ENCODE data around the gene NBPF3.
A peak's percentile ranks its signal among the peaks of the same experiment; 100 is the strongest.
"Not testable (repeated sequence)": the region's sequence is repeated elsewhere in the genome, so short reads cannot be mapped to it uniquely, and the experiment has no call there.

Gene NBPF3, protein sequence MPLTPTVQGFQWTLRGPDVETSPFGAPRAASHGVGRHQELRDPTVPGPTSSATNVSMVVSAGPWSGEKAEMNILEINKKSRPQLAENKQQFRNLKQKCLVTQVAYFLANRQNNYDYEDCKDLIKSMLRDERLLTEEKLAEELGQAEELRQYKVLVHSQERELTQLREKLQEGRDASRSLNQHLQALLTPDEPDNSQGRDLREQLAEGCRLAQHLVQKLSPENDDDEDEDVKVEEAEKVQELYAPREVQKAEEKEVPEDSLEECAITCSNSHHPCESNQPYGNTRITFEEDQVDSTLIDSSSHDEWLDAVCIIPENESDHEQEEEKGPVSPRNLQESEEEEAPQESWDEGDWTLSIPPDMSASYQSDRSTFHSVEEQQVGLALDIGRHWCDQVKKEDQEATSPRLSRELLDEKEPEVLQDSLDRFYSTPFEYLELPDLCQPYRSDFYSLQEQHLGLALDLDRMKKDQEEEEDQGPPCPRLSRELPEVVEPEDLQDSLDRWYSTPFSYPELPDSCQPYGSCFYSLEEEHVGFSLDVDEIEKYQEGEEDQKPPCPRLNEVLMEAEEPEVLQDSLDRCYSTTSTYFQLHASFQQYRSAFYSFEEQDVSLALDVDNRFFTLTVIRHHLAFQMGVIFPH

DNA sequence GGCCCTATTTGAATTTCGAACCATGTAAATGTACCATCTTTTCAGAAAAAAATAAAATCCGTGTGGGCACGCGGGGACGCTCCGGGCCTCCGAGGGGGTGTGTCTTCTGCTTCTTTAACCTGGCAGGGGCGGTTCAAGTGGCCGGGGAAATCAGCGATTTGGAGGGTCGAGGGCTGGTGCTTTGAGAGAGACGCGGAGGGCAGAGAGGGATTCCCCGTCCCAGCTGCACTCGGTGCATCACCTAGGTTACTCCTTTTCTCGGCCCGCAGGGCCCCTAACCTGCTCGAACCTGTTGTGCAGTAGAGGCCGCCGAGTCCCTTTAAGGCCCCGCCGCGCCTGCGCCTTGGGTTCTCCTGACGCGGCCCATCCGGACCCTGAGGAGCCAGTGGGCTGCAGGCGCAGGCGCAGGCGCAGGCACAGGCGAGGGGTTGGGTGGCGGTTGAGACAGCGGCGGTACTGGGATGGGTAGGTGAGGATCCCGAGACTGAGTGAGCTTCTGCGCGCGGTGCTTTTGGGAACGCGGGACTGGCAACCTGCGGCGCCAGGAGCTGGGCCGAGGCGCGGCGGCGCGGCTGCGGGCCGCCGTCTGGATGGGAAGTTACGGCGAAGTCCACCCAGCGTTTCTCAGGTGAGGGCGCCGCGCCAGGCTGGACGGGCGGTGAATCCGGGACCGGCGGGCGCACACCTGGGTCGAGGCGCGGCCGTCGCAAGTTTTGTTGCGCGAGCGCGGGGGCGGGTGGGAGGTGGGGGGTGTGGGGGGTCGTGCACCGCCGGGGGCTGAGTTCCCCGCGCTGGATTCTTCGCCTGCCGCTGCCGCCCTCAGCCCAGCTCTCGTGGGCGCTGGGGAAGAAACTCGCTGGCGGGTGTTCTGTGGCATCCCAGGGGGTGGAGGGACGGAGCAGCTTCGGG, at the start of gene NBPF3:
TSS of gene NBPF3 (plus strand) at position 417 of the 909 bp plus-strand sequence. CDS start 4,950 bp downstream, outside the sequence.
- DNase-seq: peak; percentile 89

DNA sequence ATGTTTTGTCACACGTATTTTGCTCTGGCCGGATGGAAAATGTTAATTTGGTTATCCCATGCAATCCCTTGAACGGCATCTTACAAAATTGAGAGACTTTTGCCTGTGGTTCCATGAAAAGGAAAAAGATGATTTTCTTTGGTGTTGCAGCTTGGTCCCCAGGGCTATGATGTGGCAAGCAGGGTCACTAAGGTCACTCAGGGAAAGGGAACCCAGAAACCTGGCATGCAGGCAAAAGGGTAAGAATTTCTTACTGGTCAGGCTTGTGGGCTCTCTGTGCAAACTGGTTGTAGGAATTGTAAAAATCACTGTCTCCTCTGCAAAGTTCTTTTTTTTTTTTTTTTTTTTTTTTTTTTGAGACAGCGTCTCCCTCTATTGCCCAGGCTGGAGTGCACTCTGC, 48.4 kb upstream of the NBPF3 start:
- DNase-seq: no peak

DNA sequence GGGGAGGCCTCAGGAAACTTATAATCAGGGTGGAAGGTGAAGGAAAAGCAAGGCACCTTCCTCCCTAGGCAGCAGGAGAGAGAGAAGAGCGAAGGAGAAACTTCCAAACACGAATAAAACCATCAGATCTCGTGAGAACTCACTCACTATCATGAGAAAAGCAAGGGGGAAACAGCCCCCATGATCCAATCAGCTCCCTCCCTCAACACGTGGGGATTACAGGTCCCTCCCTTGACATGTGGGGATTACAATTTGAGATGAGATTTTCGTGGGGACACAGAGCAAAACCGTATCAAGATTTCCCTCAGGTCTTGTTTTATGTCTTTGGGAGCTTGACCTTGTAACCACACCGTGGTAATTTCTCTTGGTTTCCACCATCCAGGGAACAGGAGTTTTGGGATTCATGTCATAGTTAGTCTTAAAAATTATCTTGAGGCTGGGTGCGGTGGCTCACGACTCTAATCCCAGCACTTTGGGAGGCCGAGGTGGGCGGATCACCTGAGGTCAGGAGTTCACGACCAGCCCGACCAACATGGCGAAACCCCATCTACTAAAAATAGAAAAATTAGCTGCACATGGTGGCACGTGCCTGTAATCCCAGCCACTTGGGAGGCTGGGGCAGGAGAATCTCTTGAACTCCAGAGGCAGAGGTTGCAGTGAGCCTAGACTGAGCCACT, 47.2 kb upstream of the NBPF3 start:
- no peak for DNase-seq

DNA sequence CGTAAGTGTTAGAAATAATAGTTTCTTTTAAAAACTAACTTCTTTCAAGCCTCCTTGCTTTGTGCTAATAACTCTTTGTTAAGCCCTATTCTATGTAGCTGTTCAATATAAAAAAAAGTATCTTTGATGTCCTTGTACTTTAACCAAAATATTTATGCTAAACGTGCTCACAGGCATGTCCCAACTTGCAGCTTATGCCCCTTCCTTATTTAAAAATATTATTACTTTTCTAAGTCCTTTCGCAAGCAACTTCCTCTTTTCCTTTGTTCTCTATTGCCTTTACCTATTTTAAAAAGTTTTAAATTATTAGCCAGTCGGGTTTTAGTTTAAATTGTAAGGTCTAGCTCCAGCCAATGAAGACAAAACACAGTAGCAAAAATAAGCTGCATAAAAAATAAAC, 43.4 kb upstream of the NBPF3 start:
- DNase-seq: no peak

DNA sequence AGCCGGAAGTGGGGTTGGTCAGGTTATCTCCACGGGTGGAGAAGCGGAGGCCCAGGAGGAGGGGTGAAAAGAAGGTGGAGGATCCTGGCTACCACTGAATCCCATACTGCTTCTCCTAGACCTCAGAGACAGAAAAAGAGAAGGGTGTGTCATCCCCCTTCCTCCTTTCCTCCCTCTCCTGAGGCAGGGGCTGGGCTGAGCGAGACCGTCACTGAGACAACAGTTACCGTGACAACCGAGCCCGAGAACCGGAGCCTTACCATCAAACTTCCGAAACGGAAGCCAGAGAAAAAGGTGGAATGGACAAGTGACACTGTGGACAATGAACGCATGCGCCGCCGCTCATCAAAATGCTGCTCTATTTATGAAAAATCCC, 42.1 kb upstream of the NBPF3 start:
- peak; percentile 39 for DNase-seq

DNA sequence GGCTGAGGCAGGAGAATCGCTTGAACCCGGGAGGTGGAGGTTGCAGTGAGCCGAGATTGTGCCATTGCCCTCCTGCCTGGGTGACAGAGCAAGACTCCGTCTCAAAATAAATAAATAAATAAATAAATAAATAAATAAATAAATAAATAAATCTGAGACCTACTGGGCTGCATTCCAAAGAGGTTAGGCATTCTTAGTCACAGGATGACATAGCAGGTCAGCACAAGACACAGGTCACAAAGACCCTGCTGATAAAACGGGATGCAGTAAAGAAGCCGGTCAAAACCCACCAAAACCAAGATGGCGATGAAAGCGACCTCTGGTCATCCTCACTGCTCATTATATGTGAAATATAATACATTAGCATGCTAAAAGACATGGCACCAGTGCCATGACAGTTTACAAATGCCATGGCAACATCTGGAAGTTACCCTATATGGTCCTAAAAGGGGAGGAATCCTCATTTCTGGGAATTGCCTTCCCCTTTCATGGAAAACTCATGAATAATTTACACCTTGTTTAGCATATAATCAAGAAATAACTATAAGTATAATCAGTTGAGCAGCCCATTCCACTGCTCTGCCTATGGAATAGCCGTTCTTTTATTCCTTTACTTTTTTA, 38.1 kb upstream of the NBPF3 start:
- not testable (repeated sequence) for DNase-seq

DNA sequence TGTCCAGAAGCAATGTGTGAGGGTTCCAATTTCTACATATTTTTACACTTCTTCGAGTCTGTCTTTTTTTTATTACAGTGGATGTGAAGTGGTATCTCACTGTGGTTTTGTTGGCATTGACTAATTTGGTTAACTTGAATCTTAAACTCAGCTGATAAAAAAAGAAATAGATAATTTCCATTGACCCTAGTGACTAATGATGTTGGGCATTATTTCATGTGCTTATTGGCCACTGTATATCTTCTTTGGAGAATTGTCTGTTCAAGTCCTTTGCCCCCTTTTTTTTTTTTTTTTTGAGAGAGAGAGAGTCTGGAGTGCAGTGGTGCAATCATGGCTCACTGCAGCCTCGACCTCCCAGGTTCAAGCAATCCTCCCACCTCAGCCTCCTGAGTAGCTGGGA, 33.3 kb upstream of the NBPF3 start:
- DNase-seq: no peak

DNA sequence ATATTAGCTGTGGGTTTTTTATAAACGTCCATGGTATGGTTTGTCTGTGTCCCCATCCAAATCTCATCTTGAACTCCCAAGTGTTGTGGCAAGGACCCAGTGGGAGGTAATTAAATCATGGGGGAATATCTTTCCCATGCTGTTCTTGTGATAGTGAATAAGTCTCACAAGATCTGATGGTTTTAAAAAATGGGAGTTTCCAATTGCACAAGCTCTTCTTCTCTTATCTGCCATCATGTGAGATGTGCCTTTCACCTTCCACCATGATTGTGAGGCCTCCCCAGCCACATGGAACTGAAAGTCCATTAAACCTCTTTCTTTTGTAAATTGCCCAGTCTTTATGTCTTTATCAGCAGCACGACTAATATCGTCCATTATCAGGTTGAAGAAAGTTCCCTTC, 30.0 kb upstream of the NBPF3 start:
- not testable (repeated sequence) for DNase-seq

DNA sequence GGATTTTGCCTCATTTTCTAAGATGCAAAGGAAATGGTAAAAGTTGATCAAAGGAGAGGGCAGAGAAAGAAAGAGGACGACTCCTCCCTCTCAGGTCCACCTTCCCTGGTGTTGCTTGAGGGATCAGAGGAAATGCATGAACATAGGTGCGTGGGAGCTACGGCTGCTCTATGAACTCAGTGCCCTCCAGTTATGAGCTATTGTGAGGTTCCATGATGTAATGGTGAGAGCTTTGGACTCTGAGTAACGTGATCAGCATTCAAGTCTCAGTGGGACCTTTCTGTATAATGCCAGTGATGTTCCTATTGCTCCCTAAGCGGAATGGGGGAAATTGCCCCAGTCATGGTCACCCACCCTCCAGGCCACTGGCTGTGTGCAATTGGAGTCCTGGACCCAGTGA, 25.9 kb upstream of the NBPF3 start:
- DNase-seq: no peak

DNA sequence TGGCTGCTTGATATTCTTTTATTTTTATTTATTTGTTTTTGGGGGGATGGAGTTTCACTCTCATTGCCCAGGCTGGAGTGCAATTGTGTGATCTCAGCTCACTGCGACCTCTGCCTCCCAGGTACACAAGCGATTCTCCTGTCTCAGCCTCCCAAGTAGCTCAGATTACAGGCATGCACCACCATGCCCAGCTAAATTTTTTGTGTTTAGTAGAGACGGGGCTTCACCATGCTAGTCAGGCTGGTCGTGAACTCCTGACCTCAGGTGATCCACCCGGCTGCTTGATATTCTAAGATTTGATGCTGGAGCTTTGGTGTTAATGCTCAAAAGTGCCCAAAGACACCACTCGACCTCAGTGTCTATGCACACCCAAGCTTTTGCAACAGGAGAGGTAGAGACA, 19.6 kb upstream of the NBPF3 start:
- DNase-seq: not testable (repeated sequence)

DNA sequence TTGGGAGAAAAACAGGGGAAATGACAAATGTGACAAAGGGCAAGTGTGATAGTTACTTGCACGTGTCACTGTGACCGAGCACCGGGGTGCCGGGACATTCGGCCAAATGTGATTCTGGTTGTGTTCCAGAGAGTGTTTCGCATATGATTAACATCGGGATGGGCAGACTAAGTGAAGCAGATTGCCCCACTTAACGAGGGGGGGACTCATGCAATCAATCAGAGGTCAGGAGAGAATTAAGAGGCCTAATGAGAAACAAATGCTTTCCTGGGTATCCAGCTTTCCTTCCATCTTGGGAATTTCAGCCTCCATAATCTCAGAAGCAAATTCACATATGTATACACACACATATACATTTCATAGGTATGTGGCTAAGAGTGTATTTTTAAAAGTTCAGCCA, 18.6 kb upstream of the NBPF3 start:
- DNase-seq: not testable (repeated sequence)

DNA sequence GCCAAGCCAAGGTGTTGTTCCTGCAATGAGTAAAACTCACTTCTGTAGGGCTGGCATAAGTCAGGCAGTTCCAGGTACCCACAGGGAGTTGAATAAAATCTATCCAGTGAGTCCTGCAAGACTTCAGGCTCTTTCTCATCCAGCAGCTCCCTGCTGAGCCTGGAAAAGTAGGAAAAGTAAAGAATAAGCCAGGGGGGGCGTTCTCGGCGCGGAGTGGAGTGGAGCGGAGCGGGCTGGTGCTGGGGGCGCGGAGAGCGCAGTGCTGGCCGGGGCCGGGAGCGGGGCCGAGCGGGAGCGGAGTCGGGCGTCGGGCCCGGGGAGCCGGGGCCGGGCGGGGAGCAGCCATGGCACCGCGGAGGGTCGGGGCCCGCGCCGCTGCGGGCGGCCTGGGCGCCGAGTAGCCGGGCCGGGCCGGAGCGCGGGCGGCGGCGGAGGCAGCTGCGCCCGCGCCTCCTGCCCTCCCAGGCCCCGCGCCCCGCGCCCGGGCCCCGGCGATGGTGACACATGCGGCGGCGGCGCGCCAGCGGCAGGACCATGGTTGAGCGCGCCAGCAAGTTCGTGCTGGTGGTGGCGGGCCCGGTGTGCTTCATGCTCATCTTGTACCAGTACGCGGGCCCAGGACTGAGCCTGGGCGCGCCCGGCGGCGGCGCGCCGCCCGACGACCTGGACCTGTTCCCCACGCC, 12.0 kb upstream of the NBPF3 start:
- not testable (repeated sequence) for DNase-seq

DNA sequence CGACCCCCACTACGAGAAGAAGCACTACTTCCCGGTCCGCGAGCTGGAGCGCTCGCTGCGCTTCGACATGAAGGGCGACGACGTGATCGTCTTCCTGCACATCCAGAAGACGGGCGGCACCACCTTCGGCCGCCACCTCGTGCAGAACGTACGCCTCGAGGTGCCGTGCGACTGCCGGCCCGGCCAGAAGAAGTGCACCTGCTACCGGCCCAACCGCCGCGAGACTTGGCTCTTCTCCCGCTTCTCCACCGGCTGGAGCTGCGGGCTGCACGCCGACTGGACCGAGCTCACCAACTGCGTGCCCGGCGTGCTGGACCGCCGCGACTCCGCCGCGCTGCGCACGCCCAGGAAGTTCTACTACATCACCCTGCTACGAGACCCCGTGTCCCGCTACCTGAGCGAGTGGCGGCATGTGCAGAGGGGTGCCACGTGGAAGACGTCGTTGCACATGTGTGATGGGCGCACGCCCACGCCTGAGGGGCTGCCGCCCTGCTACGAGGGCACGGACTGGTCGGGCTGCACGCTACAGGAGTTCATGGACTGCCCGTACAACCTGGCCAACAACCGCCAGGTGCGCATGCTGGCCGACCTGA, 11.4 kb upstream of the NBPF3 start:
- DNase-seq: not testable (repeated sequence)

DNA sequence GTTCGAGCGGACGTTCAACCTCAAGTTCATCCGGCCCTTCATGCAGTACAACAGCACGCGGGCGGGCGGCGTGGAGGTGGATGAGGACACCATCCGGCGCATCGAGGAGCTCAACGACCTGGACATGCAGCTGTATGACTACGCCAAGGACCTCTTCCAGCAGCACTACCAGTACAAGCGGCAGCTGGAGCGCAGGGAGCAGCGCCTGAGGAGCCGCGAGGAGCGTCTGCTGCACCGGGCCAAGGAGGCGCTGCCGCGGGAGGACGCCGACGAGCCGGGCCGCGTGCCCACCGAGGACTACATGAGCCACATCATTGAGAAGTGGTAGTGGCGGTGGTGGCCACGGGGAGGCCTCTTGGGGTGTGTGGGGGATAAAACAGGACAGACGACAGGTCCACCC, 10.7 kb upstream of the NBPF3 start:
- not testable (repeated sequence) for DNase-seq

DNA sequence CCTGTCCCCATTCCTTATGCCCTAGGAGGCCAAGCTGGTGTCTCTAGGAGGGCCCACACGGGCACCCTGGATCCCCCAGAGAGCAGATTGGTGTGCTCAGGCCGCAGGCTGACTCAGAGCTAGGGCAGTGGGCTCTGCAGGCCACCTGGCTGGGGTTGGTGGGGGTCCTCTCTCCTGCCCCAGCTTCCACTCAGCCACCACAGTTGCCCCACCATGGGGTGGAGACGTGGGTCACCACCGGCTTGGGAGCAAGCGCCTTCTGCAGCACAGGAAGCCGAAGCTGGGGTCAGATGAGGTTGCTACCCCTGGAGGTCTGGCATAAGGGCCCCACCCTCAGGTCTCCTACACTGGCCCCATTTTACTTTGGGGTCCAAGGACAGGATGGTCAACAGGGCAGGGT, 9.1 kb upstream of the NBPF3 start:
- DNase-seq: not testable (repeated sequence)

DNA sequence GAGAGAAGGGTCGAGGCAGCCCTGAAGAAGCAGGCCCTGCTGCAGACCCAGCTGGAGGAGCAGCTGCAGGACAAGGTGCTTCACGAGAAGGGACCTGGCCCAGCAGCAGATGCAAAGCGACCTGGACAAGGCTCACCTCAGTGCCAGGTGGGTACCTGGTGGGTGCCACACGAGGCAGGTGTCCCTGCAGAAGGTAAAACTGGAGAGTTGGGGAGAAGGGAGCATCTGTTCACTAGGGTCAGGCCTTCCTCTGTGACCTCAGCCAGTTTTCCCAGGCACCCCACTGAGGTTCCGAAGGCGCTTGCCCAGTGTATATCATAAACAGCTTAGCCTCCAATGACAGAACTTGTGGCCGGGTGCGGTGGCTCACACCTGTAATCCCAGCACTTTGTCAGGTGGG, 5.5 kb upstream of the NBPF3 start:
- no peak for DNase-seq

DNA sequence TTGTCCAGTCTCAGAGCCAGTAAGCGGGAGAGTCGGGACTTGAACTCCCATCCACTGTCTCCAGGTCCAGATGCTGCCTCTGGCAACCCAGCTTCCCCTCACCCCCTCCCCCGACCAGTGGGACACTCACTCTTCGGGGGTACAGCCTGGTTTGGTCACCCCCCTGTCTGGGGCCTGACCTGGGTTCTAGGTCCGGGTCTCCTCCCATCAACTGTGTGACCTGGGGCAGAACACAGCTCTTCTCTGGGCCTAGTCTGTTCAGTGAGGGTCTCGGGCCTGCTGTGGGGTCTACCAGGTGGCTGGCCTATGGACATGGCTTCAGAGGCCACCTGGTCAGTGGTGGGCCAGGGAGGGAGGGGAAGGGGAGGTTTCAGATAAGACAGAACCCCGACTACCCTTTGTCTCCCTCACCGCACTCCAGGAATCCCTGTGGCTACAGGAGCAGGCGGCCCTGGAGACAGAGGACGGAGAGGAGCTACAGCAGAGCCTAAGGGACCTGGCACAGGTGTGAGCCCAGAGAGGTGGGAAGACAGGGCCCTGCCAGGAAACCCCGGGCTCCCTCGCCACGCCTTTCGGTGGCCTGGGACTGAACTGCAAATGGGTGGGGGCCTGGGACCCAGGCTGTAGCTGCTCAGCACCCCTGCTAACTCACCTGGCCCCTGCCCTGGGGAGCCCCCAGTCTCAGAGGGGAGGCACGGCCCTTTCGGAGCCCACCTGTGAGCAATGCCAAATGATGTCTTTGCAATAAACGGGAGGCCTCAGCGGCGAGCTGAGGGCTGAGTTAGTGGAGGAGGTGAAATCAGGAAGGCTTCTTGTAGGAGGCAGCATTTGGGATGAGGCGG, 4.1 kb upstream of the NBPF3 start:
- no peak for DNase-seq

DNA sequence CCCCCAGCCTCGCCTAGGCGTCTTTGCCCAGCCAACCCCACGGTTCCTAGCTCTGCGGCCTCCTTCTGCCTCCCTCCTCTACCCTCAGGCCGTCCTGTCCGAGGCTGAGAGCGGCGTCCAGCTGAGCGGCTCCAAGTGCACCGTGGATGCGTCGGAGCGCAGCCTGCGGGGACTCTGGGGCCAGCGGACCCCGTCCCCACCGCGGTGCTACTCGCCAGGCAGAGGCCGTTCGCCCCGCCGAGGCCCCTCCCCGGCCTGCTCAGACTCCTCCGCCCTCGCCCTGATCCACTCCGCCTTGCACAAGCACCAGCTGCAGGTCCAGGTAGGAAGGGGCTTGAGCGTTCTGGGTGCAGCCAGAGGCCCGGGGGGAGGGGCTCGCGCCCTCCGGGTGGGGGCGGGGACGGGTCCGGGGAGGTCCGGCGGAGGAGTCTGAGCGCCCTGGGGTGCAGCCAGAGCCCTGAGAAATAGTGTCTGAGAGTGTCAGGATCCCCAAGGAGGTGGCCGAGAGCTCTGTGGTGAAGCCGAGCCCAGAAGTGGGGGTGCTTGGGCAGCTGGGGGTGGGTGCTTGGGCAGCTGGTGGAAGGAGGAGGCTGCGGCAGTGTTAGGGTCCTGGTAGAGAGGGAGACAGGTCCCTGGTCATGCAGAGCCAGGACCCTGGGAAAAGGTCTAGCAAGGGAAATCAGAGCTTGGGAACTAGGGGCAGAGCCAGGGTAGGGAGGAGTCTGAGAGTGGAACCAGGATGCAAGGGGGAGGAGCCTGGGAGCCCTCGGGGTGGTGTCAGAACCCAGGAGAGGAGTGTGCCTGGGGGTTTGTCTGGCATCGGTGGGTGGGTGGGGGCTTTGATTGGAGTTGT, 3.2 kb upstream of the NBPF3 start:
- DNase-seq: no peak

DNA sequence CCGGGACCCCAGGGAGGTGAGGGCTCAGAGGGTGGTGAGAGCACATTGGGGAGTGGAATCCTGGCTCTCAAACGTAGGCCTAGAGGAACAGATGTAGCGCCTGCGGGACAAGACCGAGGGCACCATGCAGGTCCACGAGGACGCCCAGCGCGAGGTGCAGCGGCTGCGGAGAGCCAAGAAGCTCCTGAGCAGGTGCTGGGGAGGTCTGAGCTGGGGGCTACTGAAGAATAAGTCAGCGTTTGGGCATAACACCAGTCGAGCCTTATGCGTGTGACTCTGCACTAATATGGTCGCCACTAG, 2.6 kb upstream of the NBPF3 start:
- DNase-seq: no peak

All from CD4-positive, alpha-beta T cell treated with Interleukin-10 for 1 hour (primary cell).